Right cardiac atrium (tissue), 5 donors: ENCODE results near the gene CTSH. TPM values are rescaled to one million over a fixed set of nuclear protein-coding genes. Genes with fewer than 3 reads are reported as not detected.
"Not testable (repeated sequence)": the region's sequence is repeated elsewhere in the genome, so short reads cannot be mapped to it uniquely, and the experiment has no call there.

Source experiments
- ATAC-seq, 2 donors: fragments of 200-7000 bp; cut with Tn5 transposase; one replicate each; pipeline versions ENCODE4 v1.8.0 to v1.9.1; 2020; ENCODE audit warnings: moderate library complexity in 2 of 2, mild to moderate bottlenecking in 1 of 2
- DNase-seq, 3 donors: peaks; one replicate each; pipeline ENCODE4 v3.0.0-alpha.2; 2020
- H3K27ac ChIP-seq: one replicate; pipeline ENCODE4 v1.5.1; 2013; ENCODE audit warnings: mild to moderate bottlenecking, low read length, control low read depth, moderate library complexity
- H3K27me3 ChIP-seq: one replicate; pipeline ENCODE4 v1.6.1; 2013; ENCODE audit not compliant: control insufficient read depth, insufficient read depth
- H3K4me1 ChIP-seq: one replicate; pipeline ENCODE4 v1.6.1; 2013; ENCODE audit warnings: low read length; ENCODE audit not compliant: control insufficient read depth, insufficient read depth
- H3K4me3 ChIP-seq: one replicate; pipeline ENCODE4 v1.5.1; 2013; ENCODE audit warnings: low read length, control low read depth
- H3K9me3 ChIP-seq: one replicate; pipeline ENCODE4 v1.6.1; 2013; ENCODE audit warnings: low read length; ENCODE audit not compliant: control insufficient read depth
- WGBS: extraction: QIAGEN DNeasy Blood & Tissue Kit; methylation state at CpG from one replicate; pipeline ENCODE4 v1.1.7; 2013; 5-methylcytosine and 5-hydroxymethylcytosine counted together
- intact Hi-C, 4 donors: fragments of 100-400 bp; cut with DNase I; formaldehyde crosslinking; loops; one replicate each; pipeline versions ENCODE4 v1.11.0 to v1.14.0; 2022 to 2023
- polyA plus RNA-seq: library from polyadenylated mRNA; stranded (reverse); fragments of 200-250 nt; gene quantifications from one replicate; pipeline ENCODE4 v1.2.3, GENCODE V29; 2013
- total RNA-seq, 4 donors: library from RNA; stranded (reverse); fragmentation: NEBNext Ultra II Directional; extraction: Animal tissue kit (Norgen Biotek cat#: 25700); gene quantifications; one replicate each; pipeline ENCODE4 v1.2.1, GENCODE V29; 2021
- donor health status: healthy with polysubstance abuse.
- donor health status: DM: no; HTN: yes; CAD: no.
- donor health status: DM: no; HTN: no; CAD: no.
- donor health status: DM: no; HTN: yes; CAD: no; lungs with severe emphysema.
- donor health status: DM: yes; HTN: yes; CAD: no.

CTSH gene
- total and polyA plus RNA-seq, 5 donors = 41.0 to 126 (median 85.5) TPM

- no peak for DNase-seq
- intact Hi-C loops = loop anchor here in 2 of 4 donors (10.0 kb wide), 1 partner anchor 65 kb away; the partner anchor contains the start of gene ADAMTS7 (in 2 of the 2)
- no peak overlapping the region for H3K4me3 ChIP-seq
- H3K4me1 ChIP-seq = peaks cover 9% of the 10 kb centered on the region
- no peak for ATAC-seq
- H3K27ac ChIP-seq = no peak overlapping the region
- no peaks in the 10 kb centered on the region for H3K27me3 ChIP-seq
- 12% methylated on average over 6 of the region's 6 CpGs for WGBS
- no peaks in the 10 kb centered on the region for H3K9me3 ChIP-seq
These were observed 65.2 kb downstream of the CTSH start for GRCh38 chr15:78879517-78880241.

GRCh38 chr15:78878356-78878755 is 66.5 kb downstream of the CTSH start:
- no peak for DNase-seq
- H3K27ac ChIP-seq = no peak overlapping the region
- intact Hi-C loops = loop anchor here in 2 of 4 donors (10.0 kb wide), 1 partner anchor 64 kb away; the partner anchor contains the start of gene ADAMTS7 (in 2 of the 2)
- 19% methylated on average over 1 of the region's 1 CpG for WGBS
- H3K4me1 ChIP-seq = peaks cover 9% of the 10 kb centered on the region
- no peaks in the 10 kb centered on the region for H3K9me3 ChIP-seq
- no peak for ATAC-seq
- no peaks in the 10 kb centered on the region for H3K27me3 ChIP-seq
- H3K4me3 ChIP-seq = no peak overlapping the region

- H3K4me3 ChIP-seq, H3K27ac ChIP-seq, H3K27me3 ChIP-seq, H3K9me3 ChIP-seq, ATAC-seq, DNase-seq: not testable (repeated sequence)
- peaks cover 13% of the 10 kb centered on the region for H3K4me1 ChIP-seq
- WGBS = 74% methylated on average over 14 of the region's 14 CpGs
- intact Hi-C loops = loop anchor here in 2 of 4 donors (10.0 kb wide), 1 partner anchor 62 kb away; the partner anchor contains the start of gene ADAMTS7 (in 2 of the 2)
These were observed 67.9 kb downstream of the CTSH start for GRCh38 chr15:78876954-78877353.

GRCh38 chr15:78875107-78875914 is 69.5 kb downstream of the CTSH start:
- DNase-seq (peak in 1 of 3 donors; percentile 25), ATAC-seq (no peak)
- intact Hi-C loops = loop anchor here in 2 of 4 donors (10.0 kb wide), 1 partner anchor 61 kb away; the partner anchor contains the start of gene ADAMTS7 (in 2 of the 2)
- 41% methylated on average over 22 of the region's 22 CpGs for WGBS
- H3K4me1 ChIP-seq = peaks cover 13% of the 10 kb centered on the region
- H3K27me3 ChIP-seq = no peaks in the 10 kb centered on the region
- no peaks in the 10 kb centered on the region for H3K9me3 ChIP-seq
- H3K27ac ChIP-seq = no peak overlapping the region
- H3K4me3 ChIP-seq = peak overlapping the region; percentile 91

- no peak for ATAC-seq
- Histone ChIP-seq H3K4me3 (peak overlapping the region; percentile 91), H3K27me3 (no peaks in the 10 kb centered on the region), H3K4me1 (peaks cover 11% of the 10 kb centered on the region), H3K27ac (peak overlapping the region; percentile 100), H3K9me3 (no peaks in the 10 kb centered on the region)
- WGBS = under 1% methylated on average over 38 of the region's 38 CpGs
- DNase-seq = peak in 1 of 3 donors; percentile 66
- intact Hi-C loops = loop anchor here in 2 of 4 donors (10.0 kb wide), 1 partner anchor 59 kb away; the partner anchor contains the start of gene ADAMTS7 (in 2 of the 2)
These were observed 70.8 kb downstream of the CTSH start for GRCh38 chr15:78873793-78874765.

GRCh38 chr15:78872972-78873792 is 71.7 kb downstream of the CTSH start:
- Histone ChIP-seq H3K27ac (peak overlapping the region; percentile 100), H3K27me3 (no peaks in the 10 kb centered on the region), H3K4me3 (peak overlapping the region; percentile 91), H3K4me1 (peaks cover 10% of the 10 kb centered on the region), H3K9me3 (no peaks in the 10 kb centered on the region)
- ATAC-seq = peak; percentile 84 to 87
- under 1% methylated on average over 74 of the region's 75 CpGs for WGBS
- intact Hi-C loops = loop anchor here in 2 of 4 donors (10.0 kb wide), 1 partner anchor 58 kb away; the partner anchor contains the start of gene ADAMTS7 (in 2 of the 2)
- DNase-seq = peak; percentile 87 to 95 (median 93)

GRCh38 chr15:78872155-78872971 is 72.5 kb downstream of the CTSH start, which contains the start of gene MORF4L1:
Gene MORF4L1, plus strand, starts transcription at chr15:78872890. Its CDS starts 128 bp downstream, at chr15:78873018.
- Histone ChIP-seq H3K4me3 (peak within 1 kb of the TSS; percentile 91), H3K4me1 (peaks cover 10% of the 10 kb centered on the region), H3K27ac (peak within 1 kb of the TSS; percentile 100), H3K27me3 (no peaks in the 10 kb centered on the region), H3K9me3 (no peaks in the 10 kb centered on the region)
- DNase-seq (peak; percentile 97 to 99 (median 99)), ATAC-seq (peak; percentile 96)
- intact Hi-C loops = loop anchor here in 2 of 4 donors (10.0 kb wide), 1 partner anchor 58 kb away; the partner anchor contains the start of gene ADAMTS7 (in 2 of the 2)
- 3% methylated on average over 51 of the region's 52 CpGs for WGBS

GRCh38 chr15:78871483-78872127 is 73.2 kb downstream of the CTSH start:
- H3K4me3 ChIP-seq, H3K27ac ChIP-seq, H3K9me3 ChIP-seq, H3K27me3 ChIP-seq, ATAC-seq, H3K4me1 ChIP-seq: not testable (repeated sequence)
- peak in 1 of 3 donors; percentile 42 for DNase-seq
- 84% methylated on average over 24 of the region's 24 CpGs for WGBS
- intact Hi-C loops = loop anchor here in 2 of 4 donors (10.0 kb wide), 1 partner anchor 57 kb away; the partner anchor contains the start of gene ADAMTS7 (in 2 of the 2)
